Ureter (tissue), 1 donor: Measurements from ENCODE around the gene SOX12. TPM values are rescaled to one million over a fixed set of nuclear protein-coding genes. Genes with fewer than 3 reads are reported as not detected.
A peak's percentile ranks its signal among the peaks of the same experiment; 100 is the strongest.

Experiments
- DNase-seq: peaks from one replicate; pipeline ENCODE4 v3.0.0-alpha.2; 2020; ENCODE audit warnings: low spot score
- total RNA-seq: library from RNA; stranded (reverse); gene quantifications from one replicate; pipeline ENCODE4 v1.2.4, GENCODE V29; 2023
- donor health status: DM: yes; HTN: yes; CAD: no.

The SOX12 gene
- 7.4 TPM for total RNA-seq

DNA sequence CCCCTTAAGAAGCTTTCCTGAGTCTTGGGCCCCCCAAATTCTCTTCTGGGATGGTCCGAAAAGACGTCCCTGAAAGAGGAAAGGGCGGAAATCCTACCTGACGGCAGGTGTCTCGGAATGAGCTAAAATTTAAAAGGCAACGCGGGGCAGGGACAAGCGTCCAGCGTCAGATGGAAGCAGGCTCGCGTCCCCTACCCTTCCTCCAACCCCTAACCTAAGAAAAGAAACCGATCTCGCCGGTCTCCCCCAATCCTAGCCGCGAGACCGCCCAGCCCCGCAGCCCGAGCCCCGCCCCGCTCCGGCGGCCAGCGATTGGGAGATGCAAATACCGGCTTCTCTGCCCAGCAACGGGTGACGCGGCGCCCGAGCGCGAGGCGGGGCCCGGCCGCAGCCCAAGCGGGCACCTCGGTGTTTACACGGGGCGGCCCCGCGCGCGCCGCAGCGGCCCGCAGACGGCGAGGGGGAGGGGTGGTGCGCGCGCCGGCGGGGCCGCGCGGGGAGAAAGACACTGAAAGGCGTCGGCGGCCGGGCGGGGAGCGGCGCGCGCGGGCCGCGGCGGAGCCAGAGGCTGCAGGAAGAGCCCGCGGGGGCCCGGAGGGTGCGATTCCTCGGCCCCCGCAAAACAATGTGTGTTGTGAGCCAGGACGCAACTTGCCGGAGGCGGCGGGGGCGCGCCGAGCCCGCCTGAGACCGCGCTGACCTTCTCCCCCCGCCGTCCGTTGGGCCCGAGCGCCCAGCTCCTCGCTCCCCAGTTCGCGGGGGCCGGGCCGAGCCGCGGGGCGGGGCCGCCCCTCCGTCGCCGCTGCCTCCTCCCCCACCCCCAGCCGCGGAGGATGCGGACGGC lies at the start of gene SOX12:
TSS of gene SOX12 (plus strand) at position 508 of the 844 bp plus-strand sequence. CDS start 373 bp downstream, outside the sequence.
- DNase-seq, result peak; percentile 97

DNA sequence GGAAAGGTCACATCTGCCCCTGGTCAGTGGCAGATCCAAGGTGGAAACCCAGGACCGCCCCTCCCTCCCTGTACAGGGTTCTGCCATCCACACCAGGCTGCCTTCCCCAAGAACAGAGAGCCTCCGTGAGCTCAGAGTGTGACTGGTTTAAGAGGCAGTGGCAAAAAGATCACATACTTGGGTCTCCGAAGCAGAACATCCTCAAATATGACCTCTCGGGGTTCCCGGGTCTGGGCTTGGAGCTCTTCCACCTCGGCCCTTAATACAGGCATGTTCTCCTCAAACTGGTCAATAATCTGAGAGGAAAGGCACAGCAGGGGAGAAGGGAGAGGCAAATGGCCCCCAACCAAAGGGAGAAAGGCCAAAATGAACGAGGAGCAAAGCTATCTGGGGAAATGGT lies 49.6 kb upstream of the SOX12 start:
- peak; percentile 24 for DNase-seq

DNA sequence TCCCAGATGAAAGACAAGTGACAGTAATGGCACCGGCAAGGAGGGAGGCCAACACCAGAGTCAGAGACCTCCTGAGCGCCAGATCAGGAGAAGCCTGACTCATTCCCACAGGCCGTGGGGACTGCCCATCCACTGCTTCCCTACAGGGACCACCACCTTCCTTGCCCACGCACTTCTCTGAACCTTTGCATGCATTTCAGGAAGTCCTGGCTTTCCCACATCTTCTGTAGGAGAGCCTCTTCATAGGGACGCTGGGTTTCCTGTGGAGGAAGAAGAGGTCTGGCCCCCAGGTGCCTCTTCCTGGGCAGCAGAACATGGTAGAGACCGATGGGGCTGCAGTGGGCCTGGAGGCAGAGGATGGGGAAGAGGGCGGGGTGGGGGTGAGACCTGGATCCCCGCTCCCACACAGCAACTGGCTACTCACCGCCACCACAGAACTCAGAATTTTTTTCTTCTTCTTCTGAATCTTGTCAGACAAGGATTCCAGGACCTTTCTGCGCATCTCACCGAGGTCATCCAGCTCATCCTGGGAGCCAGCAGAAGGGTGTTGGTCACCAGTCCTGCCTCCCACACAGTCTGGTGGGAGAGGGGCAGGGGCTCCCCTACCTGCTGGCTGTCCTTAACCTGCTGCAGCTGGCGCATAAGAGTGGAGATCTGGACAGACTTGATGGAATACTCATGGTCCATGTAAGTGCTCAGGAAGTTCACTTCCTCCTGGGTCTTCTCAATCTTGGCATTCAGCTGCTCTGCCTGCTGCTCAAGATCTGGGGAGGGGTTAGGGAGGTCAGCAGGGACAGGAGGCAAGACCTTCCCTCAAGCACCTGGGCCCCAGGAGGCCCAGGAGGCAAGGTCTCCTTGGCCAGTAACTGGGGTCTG lies 48.5 kb upstream of the SOX12 start:
- DNase-seq, result no peak

DNA sequence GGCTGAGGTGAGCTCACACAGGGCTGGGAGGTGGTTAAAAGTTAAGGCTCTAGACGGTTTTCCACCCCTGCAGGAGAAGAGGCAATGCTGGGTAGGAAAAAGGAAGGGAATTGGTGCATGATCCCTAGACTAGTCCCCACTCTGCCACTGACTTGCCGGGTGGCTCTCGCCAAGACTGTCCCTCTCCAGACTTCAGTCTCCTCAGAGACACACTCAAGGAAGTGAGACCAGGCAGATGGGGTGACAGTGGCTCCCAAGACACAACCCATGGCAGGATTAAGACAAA lies 47.9 kb upstream of the SOX12 start:
- DNase-seq, result no peak

DNA sequence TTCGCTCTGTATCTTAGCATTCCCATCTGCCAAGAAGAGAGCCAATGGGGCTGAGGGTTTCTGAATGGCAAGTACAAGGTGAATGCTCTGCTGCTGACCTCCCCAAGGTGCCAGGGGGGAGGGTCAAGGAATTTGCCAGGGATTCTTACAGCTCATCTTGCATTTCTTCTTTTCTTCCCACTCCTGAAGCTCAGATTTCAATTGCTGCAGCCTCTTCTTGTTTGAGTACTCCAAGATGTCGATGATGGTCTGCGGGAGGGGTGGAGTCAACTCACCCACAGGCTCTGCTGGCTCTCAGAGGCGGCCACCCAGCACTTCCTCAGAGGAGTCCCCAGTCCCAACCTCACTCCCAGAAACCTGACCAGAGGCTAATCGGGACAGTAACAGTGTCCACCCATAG lies 47.2 kb upstream of the SOX12 start:
- DNase-seq, result no peak

DNA sequence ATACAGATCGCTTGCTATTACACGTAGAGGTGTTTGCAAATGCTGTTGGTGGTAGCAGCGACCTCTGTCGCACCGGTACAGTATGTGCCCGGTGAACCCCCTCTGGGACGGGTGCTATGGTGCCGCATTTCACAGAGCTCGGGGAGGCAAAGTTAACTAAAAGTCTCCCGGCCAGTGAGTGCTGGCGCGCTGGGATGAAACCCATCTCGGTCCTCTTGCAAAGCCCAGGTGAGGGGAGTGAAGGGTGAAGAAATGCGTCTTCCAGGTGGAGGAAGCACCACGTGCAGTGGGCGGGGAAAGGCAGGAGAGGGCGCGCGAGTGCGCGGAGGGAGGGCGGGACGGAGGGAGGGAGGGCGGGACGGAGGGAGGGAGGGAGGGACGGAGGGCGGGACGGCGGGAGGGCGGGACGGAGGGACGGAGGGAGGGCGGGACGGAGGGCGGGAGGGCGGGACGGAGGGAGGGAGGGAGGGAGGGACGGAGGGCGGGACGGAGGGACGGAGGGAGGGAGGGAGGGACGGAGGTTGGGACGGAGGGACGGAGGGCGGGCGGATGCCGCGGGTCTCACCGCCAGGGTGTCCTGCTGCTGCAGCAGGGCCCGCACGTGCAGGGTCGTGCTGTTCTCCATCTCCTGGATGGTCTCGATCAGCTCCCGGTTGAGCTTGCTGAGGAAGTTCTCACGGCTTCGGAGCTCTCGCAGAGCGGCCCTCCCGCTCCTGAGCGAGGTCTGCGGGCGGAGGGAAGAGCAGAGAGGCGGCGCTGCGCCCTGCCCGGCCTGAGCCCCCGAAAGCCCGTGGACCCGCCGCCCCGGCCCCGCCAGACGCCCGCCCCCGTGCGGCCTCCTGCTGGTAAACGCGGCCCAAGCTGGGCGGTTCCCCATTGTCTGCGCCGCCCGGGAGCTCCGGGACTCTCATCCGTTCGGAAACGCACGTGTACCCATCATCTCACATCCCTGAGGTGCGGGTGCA lies 46.5 kb upstream of the SOX12 start:
- DNase-seq, result peak; percentile 37

DNA sequence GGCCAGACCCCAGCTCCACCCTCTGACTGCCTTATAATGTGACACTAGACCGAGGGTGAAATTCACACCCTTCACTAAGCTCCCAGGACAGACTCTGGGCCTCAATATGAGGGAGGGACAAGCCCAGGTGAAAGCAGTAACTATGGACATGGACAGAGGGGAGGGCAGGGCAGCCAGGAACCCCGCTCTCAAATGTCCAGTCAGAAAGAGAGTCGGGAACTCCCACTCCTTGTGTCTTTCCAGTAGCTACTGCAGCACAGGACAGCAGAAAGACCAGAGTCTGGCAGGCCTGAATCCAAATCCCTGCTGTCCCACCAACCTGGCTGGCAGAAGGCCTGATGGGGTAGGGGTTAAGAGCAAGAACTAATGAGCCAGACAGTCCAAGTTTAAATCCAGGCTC lies 41.2 kb upstream of the SOX12 start:
- no peak for DNase-seq

DNA sequence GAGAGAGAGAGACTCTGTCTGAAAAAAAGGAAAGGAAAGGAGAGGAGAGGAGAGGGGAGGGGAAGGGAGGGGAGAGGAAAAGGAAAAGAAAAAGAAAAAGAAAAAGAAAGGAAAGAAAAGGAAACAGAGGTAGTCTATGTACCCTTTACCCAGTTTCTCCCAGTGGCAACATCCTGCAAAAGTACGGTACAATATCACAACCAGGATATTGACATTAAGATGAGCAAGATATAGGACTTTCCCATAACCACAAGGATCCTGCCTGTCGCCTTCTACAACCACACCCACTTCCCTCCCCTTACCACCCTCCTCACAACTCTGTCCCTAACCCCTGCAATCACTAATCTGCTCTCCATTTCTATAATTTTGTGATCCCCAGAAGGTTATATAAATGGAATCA lies 38.8 kb upstream of the SOX12 start:
- DNase-seq, result no peak

DNA sequence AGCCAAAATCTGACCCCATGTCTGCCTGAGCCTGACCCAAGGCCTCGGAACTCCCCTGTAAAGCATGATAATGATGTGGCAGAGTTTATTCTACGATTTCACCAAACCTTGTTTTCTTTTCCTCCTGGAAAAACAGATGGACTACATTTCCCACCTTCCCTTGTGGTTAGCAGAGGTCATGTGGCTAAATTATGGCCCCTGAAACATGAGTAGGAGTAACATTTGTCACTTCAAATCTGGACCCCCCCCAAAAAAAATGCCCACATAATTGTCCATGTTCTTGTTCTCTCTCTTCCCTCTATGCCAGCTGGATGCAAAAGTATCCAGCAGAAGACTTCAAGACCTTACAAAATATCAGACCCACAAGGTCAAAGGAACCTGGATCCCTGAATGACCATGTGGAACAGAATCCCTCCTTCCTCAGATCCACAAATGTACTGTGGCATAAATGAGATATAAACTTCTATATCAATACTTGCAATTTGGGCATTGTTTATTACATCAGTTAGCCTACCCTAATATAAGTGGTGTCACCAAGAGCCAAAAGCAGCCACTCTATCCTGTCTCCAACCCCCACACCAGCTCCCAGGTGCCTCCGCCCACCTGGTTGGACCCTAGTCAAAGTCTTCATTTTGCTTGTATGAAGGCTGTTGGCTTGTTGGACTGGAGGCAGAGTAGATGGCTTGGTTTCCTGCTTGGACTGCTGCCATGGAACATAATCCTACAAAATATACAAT lies 36.2 kb upstream of the SOX12 start:
- no peak for DNase-seq

DNA sequence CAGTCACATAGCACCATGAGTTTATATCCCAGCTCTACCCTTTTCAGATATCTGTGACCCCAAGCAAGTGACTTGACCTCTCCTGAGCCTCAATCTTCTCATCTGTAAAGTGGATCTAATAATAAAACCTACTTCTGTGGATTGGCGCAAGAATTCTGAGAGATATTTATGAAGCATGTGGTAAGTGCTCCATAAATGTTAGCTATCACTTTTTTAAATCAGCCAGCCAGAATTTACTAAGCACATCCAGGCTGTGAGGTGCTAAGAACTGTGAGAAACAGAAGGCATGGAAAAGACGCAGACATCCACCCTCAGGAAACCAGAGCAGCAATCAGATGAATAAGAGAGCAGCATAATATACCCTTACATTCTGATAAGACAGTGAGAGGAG lies 35.7 kb upstream of the SOX12 start:
- no peak for DNase-seq

DNA sequence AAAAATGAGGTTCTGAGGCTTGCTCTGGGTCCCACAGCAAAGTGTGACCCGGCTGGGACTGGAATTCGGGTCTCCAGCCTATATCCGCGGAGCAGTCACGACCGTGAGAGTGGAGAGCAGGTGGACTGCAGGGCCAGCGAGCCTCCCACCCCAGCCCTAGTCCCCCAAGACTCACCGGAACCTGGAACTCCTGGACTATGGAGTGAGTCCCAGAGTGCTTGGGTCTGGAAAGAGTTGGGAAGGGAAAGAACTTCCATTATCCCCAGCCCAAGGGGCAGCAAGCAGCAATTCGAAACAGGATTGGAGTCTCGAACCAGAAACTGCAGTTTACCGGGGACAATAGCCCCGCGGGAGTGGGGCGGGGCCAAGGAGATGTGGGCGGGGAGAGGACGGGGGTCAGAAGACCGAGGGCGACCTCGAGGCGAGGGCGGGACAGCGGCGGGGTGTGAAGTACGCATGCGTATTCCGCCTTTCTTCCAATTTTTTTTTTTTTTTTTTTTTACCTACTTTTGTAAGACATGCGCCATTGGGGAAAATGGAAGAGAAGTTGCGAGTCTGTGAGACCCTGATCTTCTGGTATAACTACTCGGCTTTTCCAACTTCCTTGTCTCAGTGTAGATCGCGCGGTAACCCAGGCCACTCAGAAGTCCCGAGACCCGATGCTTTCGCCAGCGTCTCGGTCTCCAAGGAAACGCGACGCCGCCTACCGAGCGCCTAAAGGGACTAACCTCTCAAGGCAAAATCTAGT lies 35.1 kb upstream of the SOX12 start, which contains the start of gene C20orf96:
TSS of gene C20orf96 (minus strand) at position 667 of the 748 bp plus-strand sequence. CDS start at position 527, 140 bp downstream.
- peak; percentile 93 for DNase-seq

DNA sequence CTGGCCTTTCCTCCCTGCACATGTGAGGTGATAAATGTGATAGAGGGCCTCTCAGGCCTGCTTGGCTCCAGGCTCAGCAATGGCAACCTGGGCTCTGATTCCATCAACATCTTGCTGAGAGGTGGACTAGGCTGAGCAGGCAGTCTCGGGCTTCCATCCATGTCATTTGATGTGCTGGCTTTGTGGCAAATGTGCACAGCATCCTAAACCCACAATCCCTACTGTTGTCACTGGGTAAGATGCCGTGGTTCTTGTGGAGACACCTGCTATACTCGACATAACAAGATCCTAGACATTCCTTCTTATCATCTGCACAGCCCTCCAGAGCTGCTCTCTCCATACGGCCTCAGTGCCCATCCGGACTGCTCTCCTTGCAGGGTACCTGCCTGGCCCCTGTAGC lies 30.8 kb upstream of the SOX12 start:
- no peak for DNase-seq

DNA sequence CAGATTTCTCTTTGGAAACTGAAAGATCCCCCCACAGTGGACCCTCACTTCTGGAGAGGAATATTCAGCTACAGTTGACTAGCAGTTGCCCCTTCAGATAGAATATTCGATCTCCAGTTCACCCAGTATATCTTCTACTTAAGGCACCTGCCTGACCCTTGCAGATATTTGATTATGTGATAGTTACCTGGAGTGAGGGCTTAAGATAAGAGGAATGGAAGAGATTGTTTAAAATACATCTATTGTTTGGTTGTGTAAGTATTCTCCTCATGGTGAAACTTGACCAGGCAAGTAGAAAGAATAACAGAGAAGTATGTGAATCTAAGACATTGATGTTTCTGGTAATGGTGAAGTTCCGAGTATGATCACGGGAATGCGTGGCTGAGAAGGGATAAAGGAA lies 29.5 kb upstream of the SOX12 start:
- DNase-seq, result no peak

DNA sequence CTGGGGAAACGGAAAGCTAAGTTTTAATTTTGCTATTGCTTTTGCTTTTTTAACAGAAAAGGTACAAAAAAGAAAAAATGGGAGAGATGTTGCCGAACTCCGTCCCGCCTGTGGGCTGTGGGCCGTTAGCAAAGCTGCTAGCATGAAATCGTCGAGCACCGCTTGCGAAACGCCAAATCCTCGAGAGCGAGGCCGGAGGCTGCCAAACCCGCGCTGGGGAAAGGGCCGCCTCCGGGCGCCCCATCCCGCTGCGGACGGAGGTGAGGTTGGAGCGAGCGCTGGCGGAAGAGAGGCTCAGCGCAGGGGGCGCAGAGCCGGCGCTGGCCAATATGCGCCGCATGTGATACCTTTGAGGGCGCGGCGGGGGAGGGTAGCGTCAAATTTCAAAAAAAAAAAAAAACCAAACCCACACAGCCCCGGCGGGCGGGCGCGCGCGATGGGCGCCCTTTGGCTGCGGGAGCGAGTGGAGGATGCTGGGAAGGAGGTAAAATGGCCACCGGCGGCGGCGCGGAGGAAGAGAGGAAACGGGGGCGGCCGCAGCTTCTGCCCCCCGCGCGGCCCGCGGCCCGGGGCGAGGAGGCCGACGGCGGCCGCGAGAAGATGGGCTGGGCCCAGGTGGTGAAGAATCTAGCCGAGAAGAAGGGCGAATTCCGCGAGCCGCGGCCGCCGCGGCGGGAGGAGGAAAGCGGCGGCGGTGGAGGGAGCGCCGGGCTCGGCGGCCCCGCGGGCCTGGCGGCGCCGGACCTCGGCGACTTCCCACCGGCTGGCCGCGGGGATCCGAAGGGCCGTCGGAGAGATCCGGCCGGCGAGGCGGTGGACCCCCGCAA lies 28.0 kb upstream of the SOX12 start, which contains the start of gene ZCCHC3:
TSS of gene ZCCHC3 (plus strand) at position 473 of the 827 bp plus-strand sequence. CDS start at position 490, 17 bp downstream.
- DNase-seq, result peak; percentile 87

DNA sequence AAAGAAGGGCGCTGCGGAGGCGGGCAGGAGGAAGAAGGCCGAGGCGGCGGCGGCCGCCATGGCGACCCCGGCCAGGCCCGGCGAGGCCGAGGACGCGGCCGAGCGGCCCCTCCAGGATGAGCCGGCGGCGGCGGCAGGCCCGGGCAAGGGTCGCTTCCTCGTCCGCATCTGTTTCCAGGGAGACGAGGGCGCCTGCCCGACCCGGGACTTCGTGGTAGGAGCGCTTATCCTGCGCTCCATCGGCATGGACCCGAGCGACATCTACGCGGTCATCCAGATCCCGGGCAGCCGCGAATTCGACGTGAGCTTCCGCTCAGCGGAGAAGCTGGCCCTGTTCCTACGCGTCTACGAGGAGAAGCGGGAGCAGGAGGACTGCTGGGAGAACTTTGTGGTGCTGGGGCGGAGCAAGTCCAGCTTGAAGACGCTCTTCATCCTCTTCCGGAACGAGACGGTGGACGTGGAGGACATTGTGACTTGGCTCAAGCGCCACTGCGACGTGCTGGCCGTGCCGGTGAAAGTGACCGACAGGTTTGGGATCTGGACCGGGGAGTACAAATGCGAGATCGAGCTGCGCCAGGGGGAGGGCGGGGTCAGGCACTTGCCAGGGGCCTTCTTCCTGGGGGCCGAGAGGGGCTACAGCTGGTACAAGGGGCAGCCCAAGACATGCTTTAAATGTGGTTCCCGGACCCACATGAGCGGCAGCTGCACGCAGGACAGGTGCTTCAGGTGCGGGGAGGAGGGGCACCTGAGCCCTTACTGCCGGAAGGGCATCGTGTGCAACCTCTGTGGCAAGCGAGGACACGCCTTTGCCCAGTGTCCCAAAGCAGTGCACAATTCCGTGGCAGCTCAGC lies 27.2 kb upstream of the SOX12 start:
- DNase-seq, result peak; percentile 80

DNA sequence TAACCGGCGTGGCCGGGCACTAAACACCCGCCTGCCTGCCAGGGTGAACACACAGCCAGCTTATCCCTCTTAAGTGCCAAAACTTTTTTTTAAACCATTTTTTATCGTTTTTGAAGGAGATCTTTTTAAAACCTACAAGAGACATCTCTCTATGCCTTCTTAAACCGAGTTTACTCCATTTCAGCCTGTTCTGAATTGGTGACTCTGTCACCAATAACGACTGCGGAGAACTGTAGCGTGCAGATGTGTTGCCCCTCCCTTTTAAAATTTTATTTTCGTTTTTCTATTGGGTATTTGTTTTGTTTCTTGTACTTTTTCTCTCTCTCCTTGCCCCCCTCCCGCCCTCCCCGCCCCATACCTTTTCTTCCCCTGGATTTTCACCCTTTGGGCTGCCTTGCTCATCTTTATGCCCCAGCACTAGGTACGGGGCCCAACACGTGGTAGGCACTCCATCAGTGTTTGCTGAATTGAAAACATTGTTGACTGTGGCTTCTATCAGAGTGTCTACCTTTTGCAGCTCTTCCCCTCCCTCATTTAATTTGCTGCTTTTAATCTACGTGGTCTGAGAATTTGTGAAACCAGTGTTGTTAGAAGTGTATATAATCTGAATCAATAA lies 26.5 kb upstream of the SOX12 start:
- no peak for DNase-seq

DNA sequence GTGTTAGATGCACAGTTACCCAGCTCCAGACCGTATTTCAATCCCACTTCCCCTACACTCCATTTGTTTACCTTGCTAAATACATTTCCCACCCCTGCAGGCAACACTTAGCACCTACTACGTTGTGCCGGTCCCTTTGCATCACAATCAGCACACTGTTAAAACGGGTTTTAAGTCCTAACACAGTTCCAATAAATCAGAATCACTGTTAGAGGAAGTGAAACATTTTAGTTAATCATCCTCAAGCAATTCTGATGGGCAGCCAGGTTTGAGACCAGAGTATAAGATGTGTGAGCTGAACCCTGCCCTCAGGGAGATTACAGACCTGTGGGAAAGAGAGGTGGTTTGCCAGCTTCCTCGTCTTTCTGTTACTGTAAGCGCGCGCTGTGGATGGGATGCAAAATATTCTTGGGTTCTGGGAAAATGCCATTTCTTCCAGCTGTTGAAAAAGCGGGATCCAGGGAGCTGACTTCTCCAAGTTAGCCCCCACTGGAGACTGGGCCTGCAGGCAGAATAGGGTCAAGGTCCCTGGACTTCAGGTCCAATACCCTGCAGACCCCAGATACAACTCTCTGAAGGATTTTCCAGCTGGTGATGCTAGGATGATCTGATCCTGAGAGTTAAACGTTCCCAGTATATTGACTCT lies 24.9 kb upstream of the SOX12 start:
- DNase-seq, result no peak
